CD14-positive monocyte (primary cell): ENCODE measurements around the gene SOD3. TPM values are rescaled to one million over a fixed set of nuclear protein-coding genes. Genes with fewer than 3 reads are reported as not detected.

ENCODE experiments used
- DNase-seq, 3 donors: peaks; one replicate each; pipeline ENCODE4 v3.0.0-alpha.2; 2011 to 2022
- H2AFZ ChIP-seq: 2 replicates; pipeline ENCODE4 v1.6.0; 2012; ENCODE audit warnings: mild to moderate bottlenecking, low read depth, low read length, inconsistent platforms; ENCODE audit not compliant: insufficient read depth, poor library complexity, severe bottlenecking
- H3K27ac ChIP-seq, 2 donors: 1 replicate in 1 of 2; 2 replicates in 1 of 2; pipeline ENCODE4 v1.5.1; 2012 to 2013; ENCODE audit warnings: low read length in 2 of 2, control low read depth in 1 of 2, inconsistent platforms in 1 of 2, low read depth in 1 of 2, mild to moderate bottlenecking in 1 of 2
- H3K27me3 ChIP-seq, 2 donors: one replicate each; pipeline versions ENCODE4 v1.6.0 to v1.6.1; 2011 to 2013; ENCODE audit warnings: low read length in 2 of 2; ENCODE audit not compliant: control insufficient read depth in 2 of 2, insufficient read depth in 2 of 2
- H3K36me3 ChIP-seq, 2 donors: replicated peaks in 1 of 2; 1 replicate in 1 of 2; 2 replicates in 1 of 2; pipeline versions ENCODE4 v1.5.1 to v1.6.1; 2012 to 2013; ENCODE audit warnings: low read length in 2 of 2, control low read depth in 1 of 2, inconsistent platforms in 1 of 2, mild to moderate bottlenecking in 1 of 2; ENCODE audit not compliant: insufficient read depth in 2 of 2, control insufficient read depth in 1 of 2
- H3K4me1 ChIP-seq, 2 donors: 1 replicate in 1 of 2; 2 replicates in 1 of 2; pipeline versions ENCODE4 v1.5.1 to v1.6.1; 2012 to 2013; ENCODE audit warnings: low read length in 2 of 2, control low read depth in 1 of 2, inconsistent platforms in 1 of 2, mild to moderate bottlenecking in 1 of 2, moderate library complexity in 1 of 2; ENCODE audit not compliant: insufficient read depth in 2 of 2, control insufficient read depth in 1 of 2
- H3K4me2 ChIP-seq: replicated peaks from 2 replicates; pipeline ENCODE3; 2012; ENCODE audit warnings: low read length, moderate library complexity, mild to moderate bottlenecking; ENCODE audit not compliant: poor library complexity, severe bottlenecking; ENCODE audit errors: extremely low read depth
- H3K4me3 ChIP-seq, 3 experiments: fragments of 200-600 bp in 1 of 3; sonication (generic) in 1 of 3; replicated peaks in 1 of 3; 1 replicate in 2 of 3; 2 replicates in 1 of 3; pipeline ENCODE4 v1.5.1; 2011 to 2013; ENCODE audit warnings: low read length in 3 of 3, mild to moderate bottlenecking in 3 of 3, control low read depth in 2 of 3, low read depth in 2 of 3, inconsistent platforms in 1 of 3, moderate library complexity in 1 of 3
- H3K79me2 ChIP-seq: 2 replicates; pipeline ENCODE4 v1.6.0; 2012; ENCODE audit warnings: mild to moderate bottlenecking, control low read depth, inconsistent platforms, low read length, moderate library complexity; ENCODE audit not compliant: insufficient read depth
- H3K9ac ChIP-seq: 2 replicates; pipeline ENCODE4 v1.6.0; 2017; ENCODE audit warnings: low read length, mild to moderate bottlenecking; ENCODE audit not compliant: insufficient read depth, poor library complexity, severe bottlenecking
- H3K9me3 ChIP-seq, 2 donors: replicated peaks in 1 of 2; 1 replicate in 1 of 2; 2 replicates in 1 of 2; pipeline versions ENCODE4 v1.5.1 to v1.6.1; 2012 to 2013; ENCODE audit warnings: low read length in 2 of 2, control low read depth in 1 of 2; ENCODE audit not compliant: control insufficient read depth in 1 of 2, insufficient read depth in 1 of 2
- H4K20me1 ChIP-seq: 2 replicates; pipeline ENCODE4 v1.6.0; 2012; ENCODE audit warnings: mild to moderate bottlenecking, low read length, control low read depth, moderate library complexity; ENCODE audit not compliant: insufficient read depth
- H3K27ac Mint-ChIP-seq, 7 donors: one replicate each; pipeline ENCODE4 v1.8.0; 2020; ENCODE audit warnings: mild to moderate bottlenecking in 7 of 7, mixed read lengths in 7 of 7, moderate library complexity in 6 of 7, inconsistent platforms in 2 of 7
- H3K27me3 Mint-ChIP-seq, 3 donors: one replicate each; pipeline ENCODE4 v1.8.0; 2021 to 2022; ENCODE audit warnings: low read depth in 3 of 3, mild to moderate bottlenecking in 3 of 3, mixed read lengths in 3 of 3, moderate library complexity in 3 of 3, inconsistent platforms in 1 of 3
- H3K36me3 Mint-ChIP-seq, 2 donors: one replicate each; pipeline ENCODE4 v1.8.0; 2020; ENCODE audit warnings: mixed read lengths in 2 of 2, inconsistent platforms in 1 of 2, mild to moderate bottlenecking in 1 of 2
- H3K4me1 Mint-ChIP-seq: one replicate; pipeline ENCODE4 v1.8.0; 2020; ENCODE audit warnings: mild to moderate bottlenecking, mixed read lengths
- H3K4me3 Mint-ChIP-seq, 2 donors: one replicate each; pipeline ENCODE4 v1.8.0; 2020; ENCODE audit warnings: mild to moderate bottlenecking in 2 of 2, mixed read lengths in 2 of 2, moderate library complexity in 1 of 2
- H3K9me3 Mint-ChIP-seq, 7 donors: one replicate each; pipeline ENCODE4 v1.8.0; 2020 to 2022; ENCODE audit warnings: mixed read lengths in 7 of 7, mild to moderate bottlenecking in 6 of 7, moderate library complexity in 6 of 7, inconsistent platforms in 2 of 7
- WGBS: methylation state at CpG from one replicate; pipeline ENCODE4 v1.1.5; 2013; ENCODE audit warnings: missing lambda C conversion rate; ENCODE audit not compliant: insufficient coverage; 5-methylcytosine and 5-hydroxymethylcytosine counted together
- intact Hi-C, 2 donors: fragments of 100-400 bp; cut with micrococcal nuclease; formaldehyde crosslinking; loops; one replicate each; pipeline versions ENCODE4 v1.15.0 to v1.15.1; 2023
- polyA plus RNA-seq, 3 donors: library from polyadenylated mRNA; depleted of rRNA in 1 of 3; unstranded in 2 of 3; stranded (reverse) in 1 of 3; fragments of 300-500 nt in 2 of 3; fragments of >200 nt in 1 of 3; fragmentation: Illumina TruSeq in 2 of 3; gene quantifications; 1 replicate in 2 of 3; 2 replicates in 1 of 3; pipeline ENCODE4 v1.2.3, GENCODE V29; 2012 to 2021
- TF ChIP-seq, protein P1 (sequence below): fragments of 200-600 bp; IDR thresholded peaks from one replicate; pipeline ENCODE4 v1.8.0; 2022; ENCODE audit warnings: antibody characterized with exemption, mild to moderate bottlenecking

SOD3 gene
- polyA plus RNA-seq, 3 donors: not detected

- H3K4me2 ChIP-seq: no peak overlapping the region
- TF ChIP-seq, protein P1, sequence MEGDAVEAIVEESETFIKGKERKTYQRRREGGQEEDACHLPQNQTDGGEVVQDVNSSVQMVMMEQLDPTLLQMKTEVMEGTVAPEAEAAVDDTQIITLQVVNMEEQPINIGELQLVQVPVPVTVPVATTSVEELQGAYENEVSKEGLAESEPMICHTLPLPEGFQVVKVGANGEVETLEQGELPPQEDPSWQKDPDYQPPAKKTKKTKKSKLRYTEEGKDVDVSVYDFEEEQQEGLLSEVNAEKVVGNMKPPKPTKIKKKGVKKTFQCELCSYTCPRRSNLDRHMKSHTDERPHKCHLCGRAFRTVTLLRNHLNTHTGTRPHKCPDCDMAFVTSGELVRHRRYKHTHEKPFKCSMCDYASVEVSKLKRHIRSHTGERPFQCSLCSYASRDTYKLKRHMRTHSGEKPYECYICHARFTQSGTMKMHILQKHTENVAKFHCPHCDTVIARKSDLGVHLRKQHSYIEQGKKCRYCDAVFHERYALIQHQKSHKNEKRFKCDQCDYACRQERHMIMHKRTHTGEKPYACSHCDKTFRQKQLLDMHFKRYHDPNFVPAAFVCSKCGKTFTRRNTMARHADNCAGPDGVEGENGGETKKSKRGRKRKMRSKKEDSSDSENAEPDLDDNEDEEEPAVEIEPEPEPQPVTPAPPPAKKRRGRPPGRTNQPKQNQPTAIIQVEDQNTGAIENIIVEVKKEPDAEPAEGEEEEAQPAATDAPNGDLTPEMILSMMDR: no peak
- H3K36me3 Mint-ChIP-seq: no peaks in the 10 kb centered on the region
- H3K4me3 Mint-ChIP-seq: no peak overlapping the region
- H3K36me3 ChIP-seq: no peaks in the 10 kb centered on the region
- H3K9me3 Mint-ChIP-seq: peaks cover 0 to 4% (median 3%) of the 10 kb centered on the region in 7 donors
- peaks cover 22% of the 10 kb centered on the region for H3K4me1 Mint-ChIP-seq
- no peak overlapping the region for H3K27ac Mint-ChIP-seq
- H3K9me3 ChIP-seq: peaks cover 0 to 6% of the 10 kb centered on the region in 2 donors
- no peak overlapping the region for H3K9ac ChIP-seq
- no peaks in the 10 kb centered on the region for H3K79me2 ChIP-seq
- H3K4me3 ChIP-seq: no peak overlapping the region
- no peak for DNase-seq
- WGBS: 100% methylated on average over 2 of the region's 2 CpGs
- H3K4me1 ChIP-seq: peaks cover 11 to 15% of the 10 kb centered on the region in 2 donors
- H2AFZ ChIP-seq: no peak overlapping the region
- H3K27me3 ChIP-seq: peaks cover 0 to 2% of the 10 kb centered on the region in 2 donors
- H3K27ac ChIP-seq: no peak overlapping the region
- H4K20me1 ChIP-seq: no peaks in the 10 kb centered on the region
- intact Hi-C loops: no loop called here
- peaks cover 0 to 12% (median 4%) of the 10 kb centered on the region in 3 donors for H3K27me3 Mint-ChIP-seq
Observed at GRCh38 chr4:24780936-24781495, 14.4 kb upstream of the SOD3 start.

- DNase-seq: no peak
- Histone ChIP-seq H3K36me3 (no peaks in the 10 kb centered on the region), H3K79me2 (no peaks in the 10 kb centered on the region), H2AFZ (no peak overlapping the region), H3K4me1 (peaks cover 11 to 15% of the 10 kb centered on the region in 2 donors), H3K27me3 (peaks cover 0 to 2% of the 10 kb centered on the region in 2 donors), H3K9ac (no peak overlapping the region), H3K4me3 (no peak overlapping the region), H3K27ac (no peak overlapping the region), H3K9me3 (peaks cover 0 to 7% of the 10 kb centered on the region in 2 donors), H4K20me1 (no peaks in the 10 kb centered on the region), H3K4me2 (no peak overlapping the region)
- H3K27me3 Mint-ChIP-seq: peaks cover 0 to 12% (median 3%) of the 10 kb centered on the region in 3 donors
- peaks cover 22% of the 10 kb centered on the region for H3K4me1 Mint-ChIP-seq
- intact Hi-C loops: no loop called here
- H3K36me3 Mint-ChIP-seq: no peaks in the 10 kb centered on the region
- H3K4me3 Mint-ChIP-seq: no peak overlapping the region
- TF ChIP-seq, protein P1: no peak
- H3K9me3 Mint-ChIP-seq: peaks cover 0 to 9% (median 5%) of the 10 kb centered on the region in 7 donors
- no peak overlapping the region for H3K27ac Mint-ChIP-seq
- no CpG with 5 or more reads among the region's 6 CpGs for WGBS
Observed at GRCh38 chr4:24781999-24782745, 13.2 kb upstream of the SOD3 start.
